GM12864 (cell line): Measurements from ENCODE around the gene SLC3A2.

Source experiments
- DNase-seq: peaks from one replicate; pipeline ENCODE4 v3.0.0-alpha.2; 2011; ENCODE audit warnings: low read depth
- H3K4me3 ChIP-seq: 2 replicates; pipeline ENCODE4 v1.5.1; 2011; ENCODE audit warnings: mild to moderate bottlenecking, low read depth, low read length, control low read depth
- TF ChIP-seq, protein P1 (sequence below): IDR thresholded peaks from 2 replicates; pipeline ENCODE4 v1.5.1; 2011; ENCODE audit warnings: low read depth, mild to moderate bottlenecking, moderate library complexity, low read length, control low read depth, inconsistent platforms; ENCODE audit errors: missing control alignments

Gene SLC3A2

DNA sequence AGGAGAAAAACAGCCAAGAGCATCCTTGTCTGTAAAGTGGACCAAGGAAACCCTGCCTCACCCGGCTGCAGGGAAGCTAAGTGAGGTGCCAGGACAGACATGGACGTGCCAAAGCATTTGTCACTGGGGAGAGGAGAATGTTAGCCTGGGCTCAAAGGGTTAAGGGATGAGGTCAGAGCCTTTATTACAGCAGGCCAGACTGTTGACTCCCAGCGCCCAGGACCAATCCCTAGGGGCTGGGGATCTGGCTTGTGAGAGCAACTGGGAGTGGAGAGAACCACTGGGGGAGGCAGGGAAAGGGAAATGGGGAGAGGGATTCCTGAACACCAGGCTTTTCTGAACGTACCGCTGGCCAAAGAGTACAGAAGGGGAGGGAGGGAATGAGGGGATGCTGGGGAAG lies 37.8 kb downstream of the SLC3A2 start:
- no peak for DNase-seq
- no peak overlapping the region for H3K4me3 ChIP-seq
- TF ChIP-seq, protein P1, sequence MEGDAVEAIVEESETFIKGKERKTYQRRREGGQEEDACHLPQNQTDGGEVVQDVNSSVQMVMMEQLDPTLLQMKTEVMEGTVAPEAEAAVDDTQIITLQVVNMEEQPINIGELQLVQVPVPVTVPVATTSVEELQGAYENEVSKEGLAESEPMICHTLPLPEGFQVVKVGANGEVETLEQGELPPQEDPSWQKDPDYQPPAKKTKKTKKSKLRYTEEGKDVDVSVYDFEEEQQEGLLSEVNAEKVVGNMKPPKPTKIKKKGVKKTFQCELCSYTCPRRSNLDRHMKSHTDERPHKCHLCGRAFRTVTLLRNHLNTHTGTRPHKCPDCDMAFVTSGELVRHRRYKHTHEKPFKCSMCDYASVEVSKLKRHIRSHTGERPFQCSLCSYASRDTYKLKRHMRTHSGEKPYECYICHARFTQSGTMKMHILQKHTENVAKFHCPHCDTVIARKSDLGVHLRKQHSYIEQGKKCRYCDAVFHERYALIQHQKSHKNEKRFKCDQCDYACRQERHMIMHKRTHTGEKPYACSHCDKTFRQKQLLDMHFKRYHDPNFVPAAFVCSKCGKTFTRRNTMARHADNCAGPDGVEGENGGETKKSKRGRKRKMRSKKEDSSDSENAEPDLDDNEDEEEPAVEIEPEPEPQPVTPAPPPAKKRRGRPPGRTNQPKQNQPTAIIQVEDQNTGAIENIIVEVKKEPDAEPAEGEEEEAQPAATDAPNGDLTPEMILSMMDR = no peak

- DNase-seq = no peak
- H3K4me3 ChIP-seq = no peak overlapping the region
- TF ChIP-seq, protein P1 = no peak
Observed at GRCh38 chr11:62919476-62919875, 38.8 kb downstream of the SLC3A2 start.

DNA sequence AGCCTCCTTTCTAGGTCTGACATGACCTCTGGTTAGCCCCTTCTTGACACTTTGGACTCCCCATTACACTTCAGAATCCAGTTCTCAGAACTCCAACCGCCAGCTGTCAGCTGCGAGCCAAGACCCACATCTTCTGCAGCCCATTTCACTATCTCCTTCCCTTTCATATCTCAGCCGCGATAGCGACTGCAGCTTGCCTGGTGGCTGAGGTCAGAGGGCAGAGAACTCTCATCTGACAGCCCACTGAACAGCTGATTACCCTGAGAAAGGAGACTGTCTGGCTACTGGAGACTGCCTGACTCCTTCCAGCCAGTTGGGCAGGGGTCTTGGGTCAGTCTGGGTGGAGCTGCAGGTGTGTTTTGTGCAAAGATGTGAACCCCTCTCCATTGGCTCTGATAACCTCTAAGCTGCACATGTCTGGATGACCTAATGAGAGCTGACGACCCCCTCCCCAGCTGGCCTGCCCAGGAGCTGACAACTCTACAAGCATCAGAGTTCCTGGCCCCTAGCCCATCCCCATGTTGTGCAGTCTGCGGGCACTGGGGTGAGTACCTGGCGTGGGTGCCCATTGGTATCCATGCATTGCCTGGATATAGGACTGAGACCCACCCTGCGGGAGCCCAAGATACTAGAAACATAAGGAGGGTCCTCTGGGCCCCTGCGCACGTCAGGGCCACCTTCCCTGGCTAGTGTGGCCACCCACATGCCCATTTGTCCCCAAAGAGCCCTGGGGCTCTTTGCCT lies 39.4 kb downstream of the SLC3A2 start:
- DNase-seq = no peak

GRCh38 chr11:62921201-62921572 lies 40.5 kb downstream of the SLC3A2 start, which contains the start of gene CHRM1:
Gene CHRM1, minus strand, starts transcription at chr11:62921363. Its CDS starts 10,263 bp downstream, at chr11:62911100.
- TF ChIP-seq, protein P1 = no peak
- DNase-seq = no peak
- no peak within 1 kb of the TSS for H3K4me3 ChIP-seq

More for the DNA sequence above, 39.4 kb downstream of the SLC3A2 start:
- H3K4me3 ChIP-seq = no peak overlapping the region
- TF ChIP-seq, protein P1 = no peak

DNA sequence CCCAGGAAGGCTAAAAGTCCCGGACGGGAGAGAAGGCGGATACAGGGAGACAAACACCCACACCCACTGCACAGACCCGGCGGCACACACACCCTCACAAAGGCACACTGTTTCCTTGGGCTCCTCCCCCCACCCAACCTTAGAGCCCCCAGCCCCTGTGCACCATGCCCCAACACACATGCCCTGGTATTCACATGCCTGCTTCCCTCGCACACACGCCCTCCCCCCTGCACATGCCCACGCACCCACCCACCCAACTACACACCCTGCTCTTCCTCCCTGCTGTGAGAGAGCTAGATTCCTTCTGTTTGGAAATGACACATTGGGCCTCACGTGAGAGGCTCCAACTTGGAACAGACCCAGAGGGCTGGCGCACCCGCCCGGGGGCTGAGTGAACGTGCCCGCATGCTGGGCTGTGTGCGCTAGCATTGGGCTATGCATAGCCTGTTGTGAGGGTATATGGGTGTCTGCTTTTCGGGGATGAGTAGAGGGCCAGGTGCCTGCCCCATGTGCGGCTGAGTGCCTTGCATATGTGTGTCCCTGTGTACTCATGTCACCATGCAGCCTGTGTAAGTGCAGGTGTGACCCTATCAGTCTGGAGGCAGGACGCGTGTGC lies 41.0 kb downstream of the SLC3A2 start:
- TF ChIP-seq, protein P1 = no peak
- H3K4me3 ChIP-seq = no peak overlapping the region
- no peak for DNase-seq

DNA sequence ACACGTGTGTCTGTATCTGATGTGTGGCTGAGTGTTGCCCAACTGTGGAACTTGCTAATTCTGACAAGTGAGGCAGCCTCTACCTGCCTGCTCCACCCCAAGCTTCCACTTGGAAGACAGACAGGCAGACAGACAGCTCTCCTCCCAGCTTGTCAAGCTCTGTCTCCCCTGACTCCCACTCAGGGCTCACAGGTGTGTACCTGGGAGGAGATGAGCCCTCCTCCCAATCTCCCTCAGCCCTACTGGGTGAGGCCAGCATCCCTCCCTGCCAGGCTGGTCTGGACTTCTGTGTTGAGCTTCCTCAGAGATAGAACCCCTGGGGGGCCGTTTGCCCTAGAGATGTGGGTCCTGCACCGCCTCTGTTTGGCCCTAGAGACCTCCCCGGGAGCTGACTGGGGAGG lies 41.5 kb downstream of the SLC3A2 start:
- TF ChIP-seq, protein P1 = no peak
- no peak overlapping the region for H3K4me3 ChIP-seq
- no peak for DNase-seq
